ENCODE data around the gene OSER1.

Gene OSER1

GRCh38 chr20:44173116-44173515, 37.5 kb downstream of the OSER1 start:
- DNase-seq = no peak

- DNase-seq = no peak
Observed at GRCh38 chr20:44172572-44172950, 38.0 kb downstream of the OSER1 start.

DNA sequence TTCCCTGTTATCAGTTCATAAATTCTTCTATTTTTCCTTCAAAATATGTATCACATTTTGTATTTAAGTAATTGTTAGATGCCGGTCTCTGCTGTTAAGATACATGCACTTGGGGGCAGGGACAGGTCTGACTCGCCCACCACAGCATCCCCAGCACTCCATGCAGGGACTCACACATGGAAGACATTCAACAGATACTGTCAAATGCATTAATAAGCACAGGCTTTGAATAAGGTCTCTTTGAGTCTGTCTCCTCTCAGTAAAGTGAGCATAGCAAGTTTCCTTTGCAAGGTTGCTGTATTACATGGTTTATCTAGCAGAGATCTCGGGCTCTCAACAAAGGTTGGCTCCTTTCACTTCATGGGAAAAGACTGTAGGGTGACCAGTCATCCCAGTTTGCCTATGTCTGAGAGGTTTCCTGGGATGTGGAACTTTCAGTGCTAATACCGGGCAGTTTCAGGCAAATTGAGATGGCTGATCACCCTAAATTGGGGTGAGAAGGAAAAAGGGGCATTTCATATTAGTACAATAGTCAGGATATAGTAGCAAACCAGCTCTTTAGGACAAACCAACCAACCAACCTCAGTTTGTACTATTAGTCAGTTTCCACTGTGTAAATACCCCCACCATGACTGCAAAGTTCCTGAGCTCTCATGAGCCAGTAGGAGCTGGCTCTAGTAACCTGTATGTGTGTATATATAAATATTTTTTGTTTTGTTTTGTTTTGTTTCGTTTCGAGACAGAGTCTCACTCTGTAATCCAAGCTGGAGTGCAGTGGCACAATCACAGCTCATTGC, 38.6 kb downstream of the OSER1 start:
- no peak for DNase-seq

- DNase-seq = no peak
Observed at GRCh38 chr20:44170816-44171410, 39.7 kb downstream of the OSER1 start.

DNA sequence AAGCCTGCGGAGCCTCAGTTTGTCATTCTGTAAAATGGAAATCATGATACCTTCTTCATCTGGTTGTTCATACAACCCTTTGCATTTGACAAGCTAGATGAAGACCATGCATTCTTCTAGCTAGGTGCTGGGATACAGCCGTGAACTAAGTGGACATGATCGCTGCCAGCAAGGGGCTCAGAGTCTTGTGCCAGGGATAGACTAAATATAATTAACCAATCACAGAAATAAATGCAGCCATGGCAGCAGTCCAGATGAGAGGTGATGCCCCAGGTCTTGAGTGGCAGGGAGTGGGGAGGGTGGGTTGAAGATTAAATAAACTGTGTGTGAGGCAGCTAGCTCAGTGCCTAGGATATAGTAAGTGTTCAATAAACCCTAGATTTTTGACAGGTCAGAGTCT, 42.8 kb downstream of the OSER1 start:
- DNase-seq = no peak

- no peak for DNase-seq
Observed at GRCh38 chr20:44166477-44166876, 44.1 kb downstream of the OSER1 start.

- no peak for DNase-seq
Observed at GRCh38 chr20:44166008-44166407, 44.6 kb downstream of the OSER1 start.

DNA sequence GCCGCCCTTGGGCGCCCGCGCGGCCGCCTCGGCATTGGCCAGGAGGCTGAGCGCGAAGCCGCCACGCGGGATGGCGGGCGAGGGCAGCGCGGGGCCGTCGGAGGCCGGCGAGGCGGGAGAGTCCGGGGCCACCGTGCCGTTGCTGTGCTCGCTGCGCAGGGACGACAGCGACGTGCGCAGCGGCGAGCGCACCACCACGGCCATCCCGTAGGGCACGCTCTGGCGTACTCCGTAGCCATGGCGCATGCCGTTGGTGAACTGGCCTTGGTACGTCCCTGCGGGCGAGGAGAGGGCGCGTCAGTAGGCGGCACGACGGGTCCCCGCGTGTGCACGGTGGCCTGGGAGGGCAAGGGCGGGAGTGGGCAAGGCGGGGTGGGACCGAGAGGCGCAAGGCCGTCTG, 50.4 kb downstream of the OSER1 start:
- DNase-seq = no peak

- DNase-seq = no peak
Observed at GRCh38 chr20:44159711-44160110, 50.9 kb downstream of the OSER1 start.

DNA sequence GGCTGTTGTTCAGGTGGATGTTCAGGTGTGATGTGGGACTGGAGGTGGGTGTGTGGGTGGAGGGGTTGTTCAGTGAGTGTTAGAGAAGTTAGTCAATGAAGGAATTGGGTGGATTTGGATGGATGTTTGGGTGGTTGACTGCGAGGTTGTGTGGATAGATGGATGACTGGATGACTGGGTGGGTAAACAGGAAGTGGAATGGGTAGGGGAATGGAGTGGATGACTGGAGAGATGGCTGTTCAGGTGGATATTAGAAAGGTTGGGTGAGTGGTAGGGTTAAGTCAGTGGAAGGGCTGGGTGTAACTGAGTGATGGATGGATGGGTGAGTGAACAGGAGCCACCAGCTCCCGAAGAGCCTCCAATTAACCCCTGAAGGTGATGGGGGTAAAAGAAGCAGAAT, 51.4 kb downstream of the OSER1 start:
- no peak for DNase-seq

GRCh38 chr20:44157061-44157460, 53.5 kb downstream of the OSER1 start:
- no peak for DNase-seq

GRCh38 chr20:44154521-44155001, 56.0 kb downstream of the OSER1 start:
- no peak for DNase-seq

DNA sequence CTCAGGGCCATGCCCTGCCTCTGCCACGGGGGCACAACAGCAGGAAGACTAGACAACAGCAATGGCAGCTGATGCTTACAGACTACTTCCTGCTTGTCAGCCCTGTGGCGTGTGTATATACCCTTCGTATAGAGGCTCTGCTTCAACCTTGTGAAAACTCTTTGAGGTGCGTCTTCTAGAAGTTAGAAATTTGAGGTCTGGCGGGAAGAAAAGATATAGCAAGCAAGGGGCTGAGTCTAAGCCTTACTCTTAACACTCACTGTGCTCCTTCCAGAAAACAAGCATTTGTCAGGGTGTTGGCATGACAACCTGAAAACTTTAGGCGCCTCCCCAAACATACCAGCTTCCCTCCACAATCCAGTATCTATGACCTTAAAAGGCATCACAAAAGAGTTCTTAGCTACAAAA, 56.9 kb downstream of the OSER1 start:
- DNase-seq = no peak

- DNase-seq = no peak
Observed at GRCh38 chr20:44151621-44152416, 58.8 kb downstream of the OSER1 start.

DNA sequence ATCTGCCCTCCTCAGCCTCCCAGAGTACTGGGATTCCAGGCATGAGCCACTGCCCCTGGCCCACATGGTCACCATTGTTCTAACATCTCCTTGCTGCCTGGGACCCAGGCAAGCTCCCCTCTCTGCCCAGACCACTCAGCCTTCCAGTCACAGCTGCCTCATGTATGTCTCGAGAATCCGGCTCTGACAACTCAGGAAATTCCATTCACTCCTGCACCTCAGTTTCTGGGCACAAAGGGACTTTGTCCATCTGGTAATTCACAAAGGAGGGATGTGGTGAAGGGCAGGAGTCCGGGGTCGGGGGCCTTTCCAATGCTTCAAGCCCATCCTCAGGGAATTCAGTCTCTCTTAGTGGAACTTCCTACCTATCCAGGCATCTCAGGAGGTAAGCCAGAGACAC, 64.3 kb downstream of the OSER1 start:
- DNase-seq = no peak
